Activated T-cell treated with anti-CD3 and anti-CD28 coated beads for 1 hour (primary cell): ENCODE data around the gene ATG10.
"Not testable (repeated sequence)": the region's sequence is repeated elsewhere in the genome, so short reads cannot be mapped to it uniquely, and the experiment has no call there.

Source experiments
- DNase-seq: peaks from one replicate; pipeline ENCODE4 v3.0.0-alpha.2; 2020; ENCODE audit warnings: low read depth

The ATG10 gene

DNA sequence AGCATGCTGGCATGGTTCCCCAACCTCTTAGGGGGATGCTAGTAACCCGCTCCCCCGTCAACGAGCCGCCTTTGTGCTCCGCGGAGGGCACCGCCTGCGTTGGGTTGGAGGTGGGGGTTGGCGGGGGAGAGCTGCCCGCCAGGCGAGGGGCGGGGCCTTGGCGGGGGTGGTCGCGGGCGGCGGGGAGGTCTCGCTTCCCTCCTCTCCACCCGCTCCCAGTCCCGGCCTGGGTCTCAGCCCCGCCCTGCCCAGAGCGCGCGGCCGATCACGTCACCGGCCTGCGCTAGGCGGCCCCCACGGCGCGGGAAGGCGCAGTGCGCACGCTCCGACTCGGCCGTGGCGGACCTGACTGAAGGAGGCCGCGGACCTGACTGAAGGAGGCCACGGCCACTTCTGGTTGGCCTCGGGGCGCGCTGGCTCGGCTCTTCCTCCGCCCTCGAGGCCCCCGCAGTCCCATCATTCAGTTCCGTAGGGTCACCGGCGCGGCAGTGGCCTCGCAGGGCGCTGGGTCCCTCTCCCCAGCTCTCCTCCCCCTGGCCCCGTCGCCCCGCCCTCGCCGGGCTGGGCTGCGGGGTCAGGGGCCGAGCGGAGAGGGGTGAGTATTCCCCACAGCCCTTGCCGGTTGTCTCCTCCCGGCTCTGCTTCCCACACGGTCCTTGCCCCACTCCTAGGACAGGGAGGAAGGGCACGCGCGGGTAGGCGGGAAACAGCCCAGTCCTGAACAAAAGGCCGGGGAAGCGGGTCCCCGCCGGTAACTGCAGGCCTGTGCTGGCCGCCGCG is at the start of gene ATG10:
Gene ATG10 (plus strand): TSS at position 312 of the 780 bp plus-strand sequence. CDS start 15,548 bp downstream, outside the sequence.
- peak; percentile 81 for DNase-seq

DNA sequence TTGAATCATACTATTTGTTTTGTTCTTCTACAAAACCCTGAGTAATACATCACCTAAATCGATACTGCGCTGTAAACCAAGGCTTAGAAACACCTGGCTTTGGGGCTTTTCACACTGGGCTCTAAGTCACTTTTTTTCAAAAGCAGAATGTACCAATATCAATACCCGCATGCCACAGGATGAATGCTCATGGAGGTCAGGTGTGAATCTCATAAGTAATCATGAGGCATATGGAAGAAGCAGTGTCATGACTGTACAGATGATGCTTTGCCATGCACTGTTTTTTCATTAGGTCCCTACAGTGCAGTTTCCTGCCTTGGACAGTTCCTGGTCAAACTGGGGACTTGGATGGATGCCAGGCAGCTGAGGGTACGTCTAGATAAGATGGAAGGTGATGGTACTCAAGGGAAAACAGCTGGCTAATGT is 49.0 kb upstream of the ATG10 start:
- DNase-seq = no peak

DNA sequence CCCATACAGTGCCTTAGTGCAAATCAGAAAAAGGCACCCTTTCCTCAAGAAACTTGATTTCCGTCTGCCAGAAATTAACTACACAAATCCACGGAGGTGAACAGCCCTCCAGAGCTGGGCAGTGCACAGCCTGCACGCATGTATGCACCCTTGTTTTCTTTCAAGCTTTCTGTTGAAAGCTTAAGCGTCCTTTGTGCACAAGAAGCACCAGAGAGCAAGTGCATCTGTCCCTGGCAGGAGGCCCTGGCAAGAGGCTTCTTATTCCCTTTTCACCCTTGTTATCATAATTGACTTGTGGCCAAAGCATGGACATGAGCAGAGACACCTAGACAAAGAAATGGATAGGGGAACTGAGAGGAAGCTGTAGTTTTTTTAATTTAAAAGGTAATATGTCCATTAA is 47.4 kb upstream of the ATG10 start:
- DNase-seq = no peak

DNA sequence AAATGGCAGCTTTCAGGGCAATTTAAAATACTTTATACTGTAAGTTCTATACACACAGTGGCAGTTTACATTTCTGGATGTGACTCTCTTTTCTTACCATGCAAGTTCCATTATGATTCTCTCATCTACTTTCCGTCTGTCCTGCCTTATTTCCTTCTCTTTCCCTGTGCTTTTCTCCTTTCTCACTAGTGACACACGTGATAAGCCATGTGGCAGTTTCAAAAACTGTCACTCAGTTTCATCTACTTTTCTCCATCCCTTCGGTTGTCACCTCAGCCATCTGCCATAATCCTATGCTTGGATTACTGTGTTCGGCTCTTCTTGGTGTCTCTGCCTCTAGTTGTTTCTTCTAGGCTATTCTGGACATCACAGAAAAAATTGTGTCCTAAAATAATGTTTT is 46.8 kb upstream of the ATG10 start:
- no peak for DNase-seq

DNA sequence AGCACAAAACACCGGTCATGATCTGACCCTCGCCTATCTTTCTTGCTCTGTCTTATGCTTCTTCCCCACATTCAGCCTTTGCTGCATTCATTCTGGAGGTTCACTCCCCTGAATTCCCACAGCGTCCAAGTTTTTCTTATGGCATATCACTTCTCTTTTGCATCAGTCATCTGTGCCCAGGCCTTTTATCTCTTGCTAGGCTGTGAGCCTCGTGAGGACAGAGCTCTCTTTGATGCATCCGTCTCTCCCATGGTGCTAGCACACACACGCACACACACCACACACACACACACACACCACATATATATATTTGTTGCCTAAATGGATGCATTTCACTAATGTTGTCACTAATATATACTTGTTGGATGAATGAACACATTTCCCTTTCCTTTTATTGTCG is 45.8 kb upstream of the ATG10 start:
- no peak for DNase-seq

DNA sequence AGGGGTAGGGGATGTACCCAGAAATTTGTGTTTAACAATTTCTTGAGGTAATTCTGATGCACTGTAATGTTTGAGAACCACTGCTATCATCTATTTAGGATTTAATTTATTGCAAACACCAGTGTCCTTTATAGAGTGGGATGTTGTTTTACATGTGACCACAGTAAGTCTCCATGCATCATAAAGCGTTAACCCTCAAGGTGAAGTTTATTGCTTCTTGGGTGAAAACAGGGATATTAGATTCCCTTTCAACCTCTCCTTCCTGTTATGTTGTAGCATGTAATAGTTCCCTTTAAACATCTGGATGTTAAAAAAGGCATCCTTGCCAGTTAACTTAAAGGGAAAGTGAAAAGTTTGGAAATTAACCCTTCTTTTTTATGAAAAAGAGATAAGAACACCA is 35.8 kb upstream of the ATG10 start:
- no peak for DNase-seq

DNA sequence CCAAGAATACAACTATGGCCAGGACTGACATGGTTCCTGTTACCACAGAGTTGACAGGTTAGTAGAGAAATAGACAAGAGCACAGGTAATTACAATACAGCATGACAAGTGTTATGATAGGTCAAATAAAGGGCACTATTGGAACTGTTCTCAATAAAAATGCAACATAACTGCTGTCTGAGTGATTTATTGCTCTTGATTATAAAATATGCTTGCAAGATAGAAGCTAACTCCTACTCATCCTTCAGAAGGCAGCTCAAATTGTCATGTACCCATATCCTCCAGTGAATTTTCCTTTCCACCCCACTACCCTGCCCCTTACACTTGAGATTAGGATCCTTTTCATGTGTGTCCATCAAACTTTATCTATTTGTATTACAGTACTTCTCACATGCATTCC is 35.1 kb upstream of the ATG10 start:
- DNase-seq = no peak

DNA sequence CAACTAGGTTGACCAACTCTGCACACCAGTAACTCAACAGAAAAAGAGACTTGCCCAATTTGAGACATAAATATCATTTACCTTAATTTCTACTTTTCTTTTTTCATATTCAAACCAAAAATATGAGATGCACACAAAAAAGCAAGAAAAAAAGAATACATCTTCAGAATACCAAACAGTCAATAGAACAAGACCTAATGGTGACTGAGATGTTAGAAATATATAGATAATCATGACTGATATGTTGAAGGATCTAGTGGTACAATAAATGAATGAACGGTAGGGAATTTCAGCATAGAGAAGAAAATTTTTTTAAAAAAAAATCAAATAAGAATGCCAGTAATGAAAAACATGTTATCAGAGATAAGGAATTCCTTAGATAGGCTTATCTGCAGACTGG is 29.1 kb upstream of the ATG10 start:
- no peak for DNase-seq

DNA sequence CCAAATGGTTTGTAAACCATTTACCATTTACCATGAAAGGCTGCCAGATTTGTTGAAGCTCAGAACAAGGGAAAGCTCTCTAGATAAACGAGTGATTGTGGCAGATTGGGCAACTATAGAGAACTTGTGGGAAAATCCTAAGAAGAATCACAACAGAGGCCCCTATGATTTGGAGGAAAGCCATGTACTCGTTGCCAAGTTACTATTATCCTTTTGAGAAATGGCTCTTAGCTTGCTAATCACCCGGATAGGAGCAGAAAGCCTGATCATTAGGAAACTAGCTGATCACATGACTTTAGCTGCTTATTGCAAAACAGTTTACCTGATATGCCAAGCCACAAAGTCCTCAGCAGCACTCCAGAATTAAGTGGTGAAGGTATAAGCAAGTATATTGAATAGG is 23.5 kb upstream of the ATG10 start:
- no peak for DNase-seq

DNA sequence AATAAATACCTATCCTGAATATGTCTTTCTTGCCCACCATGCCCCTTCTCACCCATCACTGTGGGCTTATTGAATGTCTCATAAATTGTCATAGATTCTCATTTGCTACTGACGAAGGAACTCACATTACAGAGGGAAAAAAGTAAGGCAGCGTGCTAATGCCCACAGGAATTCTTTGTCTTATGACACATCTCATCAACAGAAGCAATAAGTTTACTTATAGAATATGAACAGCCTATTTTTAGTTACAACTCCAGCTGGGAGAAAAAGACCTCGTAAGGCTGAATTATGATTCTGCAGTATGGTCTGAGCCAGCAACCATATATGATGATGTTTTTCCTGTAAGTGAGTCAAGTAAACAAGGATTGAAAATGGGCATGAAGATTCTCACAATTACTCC is 22.4 kb upstream of the ATG10 start:
- DNase-seq = no peak

DNA sequence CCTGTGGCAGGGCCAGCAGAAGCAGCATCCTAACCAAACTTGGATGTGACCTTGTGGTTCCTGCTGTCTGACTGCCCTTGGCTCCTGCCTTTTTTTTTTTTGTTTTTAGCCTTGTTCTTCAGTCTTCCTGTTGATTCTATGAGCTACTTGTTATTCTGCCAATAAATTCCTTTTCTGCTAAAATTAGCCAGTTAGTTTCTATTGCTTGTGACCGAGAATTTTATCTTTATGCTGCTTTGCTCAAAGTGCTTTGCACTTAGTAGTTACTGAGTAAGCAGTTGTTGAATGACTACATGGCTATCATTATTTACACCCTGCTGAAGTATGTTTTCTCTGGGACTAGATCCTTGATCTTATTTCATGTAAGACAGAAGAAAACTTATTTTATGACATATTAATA is 20.8 kb upstream of the ATG10 start:
- DNase-seq = no peak

DNA sequence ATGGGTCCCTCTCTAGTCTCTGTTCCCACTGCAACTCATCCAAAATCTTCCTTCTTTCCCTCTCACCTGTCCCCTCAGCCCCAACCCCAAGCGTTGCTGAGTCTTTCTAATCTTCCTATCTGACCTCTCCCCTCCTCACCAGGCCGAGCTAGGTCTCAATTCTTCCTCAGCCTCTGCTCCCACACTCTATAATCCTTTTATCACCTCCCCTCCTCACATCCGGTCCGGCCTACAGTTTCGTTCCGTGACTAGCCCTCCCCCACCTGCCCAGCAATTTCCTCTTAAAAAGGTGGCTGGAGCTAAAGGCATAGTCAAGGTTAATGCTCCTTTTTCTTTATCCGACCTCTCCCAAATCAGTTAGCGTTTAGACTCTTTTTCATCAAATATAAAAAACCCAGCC is 17.0 kb upstream of the ATG10 start:
- DNase-seq = not testable (repeated sequence)

DNA sequence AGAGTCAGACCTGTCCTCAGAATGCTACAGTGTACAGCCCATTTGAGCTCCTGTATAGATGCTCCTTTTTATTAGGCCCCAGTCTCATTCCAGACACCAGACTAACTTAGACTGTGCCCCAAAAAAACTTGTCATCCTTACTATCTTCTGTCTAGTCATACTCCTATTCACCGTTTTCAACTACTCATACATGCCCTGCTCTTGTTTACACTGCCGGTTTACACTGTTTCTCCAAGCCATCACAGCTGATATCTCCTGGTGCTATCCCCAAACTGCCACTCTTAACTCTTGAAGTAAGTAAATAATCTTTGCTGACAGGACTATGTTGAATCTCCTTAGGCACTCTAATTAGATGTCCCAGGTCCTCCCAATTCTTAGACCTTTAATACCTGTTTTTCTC is 13.7 kb upstream of the ATG10 start:
- DNase-seq = not testable (repeated sequence)

DNA sequence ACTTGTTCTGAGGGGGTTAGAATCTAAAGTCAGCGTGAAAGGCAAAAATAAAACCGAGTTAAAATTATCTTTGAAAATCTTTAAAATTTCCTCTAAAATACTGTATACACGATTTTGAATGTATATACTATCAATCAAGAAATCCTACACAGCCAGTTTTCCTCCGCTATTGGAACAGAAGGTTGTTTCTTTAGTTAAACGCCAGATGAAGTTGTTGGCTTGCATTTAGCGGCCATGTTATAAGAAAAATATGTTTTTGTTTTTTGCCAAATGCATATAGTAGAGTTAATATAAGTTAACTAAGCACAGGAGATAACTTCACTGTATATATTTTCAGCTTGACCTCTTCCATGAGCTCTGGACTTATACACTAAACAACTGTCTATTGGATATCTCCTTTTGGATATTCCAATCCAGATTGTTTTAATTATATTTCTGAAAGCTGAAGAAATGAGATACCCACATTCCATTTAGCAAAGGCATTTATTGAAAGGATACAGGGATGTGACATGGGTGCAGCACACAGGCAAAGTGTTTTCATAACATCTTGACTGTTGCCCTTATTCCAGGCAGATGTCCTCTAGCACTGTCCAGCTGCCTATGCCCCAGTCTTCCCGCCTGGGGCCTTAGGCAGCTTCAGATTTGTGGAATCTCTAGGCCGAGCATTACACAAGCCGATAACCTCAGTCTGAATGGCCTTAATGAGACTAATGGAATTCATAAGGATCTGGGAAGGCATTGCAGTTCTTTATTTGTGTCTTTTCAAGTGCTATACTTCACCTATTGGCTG is 10.0 kb upstream of the ATG10 start:
- DNase-seq = no peak

DNA sequence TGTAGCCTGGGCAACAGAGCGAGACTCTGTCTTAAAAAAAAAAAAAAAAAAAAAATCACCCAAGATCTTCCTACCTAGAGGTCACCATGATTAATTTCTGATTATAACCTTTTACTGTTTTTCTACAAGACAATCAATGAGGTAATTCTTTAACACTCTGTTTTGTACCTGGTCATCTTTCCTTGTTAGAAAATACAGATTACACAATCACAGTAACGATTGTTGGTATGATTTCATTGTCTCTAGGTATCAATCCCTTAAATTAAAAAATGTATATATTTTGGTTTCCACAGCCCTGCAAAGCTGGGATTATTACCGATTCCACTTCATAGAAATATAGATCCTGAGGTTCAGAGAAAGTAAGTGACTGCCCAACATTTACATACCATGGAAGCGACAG is 8.3 kb upstream of the ATG10 start:
- DNase-seq = no peak

DNA sequence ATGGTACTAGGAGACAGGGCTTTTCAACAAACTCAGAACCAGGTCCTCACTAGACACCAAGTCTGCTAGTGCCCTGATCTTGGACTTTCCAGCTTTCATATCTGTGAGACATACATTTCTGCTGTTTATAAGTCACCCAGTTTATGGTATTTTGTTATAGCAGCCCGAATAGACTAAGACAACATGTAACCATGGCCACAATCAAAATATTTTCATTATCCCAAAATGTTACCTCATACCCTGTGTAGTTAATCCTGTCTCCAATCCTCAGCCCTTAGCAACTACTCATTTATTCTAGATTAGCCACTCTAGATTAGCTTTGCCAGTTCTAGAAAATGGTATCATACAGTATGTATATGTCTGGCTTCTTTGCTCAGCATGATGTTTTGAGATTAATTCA is 6.3 kb upstream of the ATG10 start:
- no peak for DNase-seq

DNA sequence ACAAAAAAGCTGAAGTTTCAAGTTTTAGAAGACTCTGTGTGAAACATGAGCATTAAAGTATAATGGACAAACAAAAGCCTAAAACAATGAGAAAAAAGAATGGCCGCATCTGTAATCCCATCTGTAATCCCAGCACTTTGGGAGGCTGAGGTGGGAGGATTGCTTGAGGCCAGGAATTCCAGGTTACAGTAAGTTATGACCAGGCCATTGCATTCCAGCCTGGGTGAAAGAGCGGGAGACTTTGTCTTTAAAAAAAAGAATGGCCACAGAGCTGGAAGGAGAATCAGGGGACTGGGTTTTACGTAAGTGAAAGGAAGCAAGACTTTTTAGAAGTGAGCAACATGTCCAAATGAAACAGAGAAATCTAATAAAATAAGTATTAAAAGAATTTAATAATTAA is 2.6 kb upstream of the ATG10 start:
- no peak for DNase-seq

DNA sequence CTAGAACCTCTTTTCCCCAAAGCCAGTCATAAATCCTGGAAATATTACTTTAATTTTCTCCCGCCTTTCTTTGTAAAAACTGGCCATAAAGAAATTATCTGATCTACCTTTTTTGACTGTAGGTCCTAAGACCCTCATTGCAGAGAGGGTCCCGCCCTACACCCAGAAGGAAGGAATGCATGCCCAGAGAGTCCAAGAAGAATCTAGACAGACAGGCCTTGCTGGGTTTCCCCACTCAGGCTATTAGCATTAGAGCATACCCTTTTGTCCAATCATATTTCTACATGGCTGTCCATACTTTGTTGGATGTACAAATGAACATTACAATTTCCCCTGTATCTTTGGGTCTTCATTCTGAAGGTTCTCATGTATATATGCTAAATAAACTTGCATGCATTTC is 1.9 kb upstream of the ATG10 start:
- DNase-seq = no peak

DNA sequence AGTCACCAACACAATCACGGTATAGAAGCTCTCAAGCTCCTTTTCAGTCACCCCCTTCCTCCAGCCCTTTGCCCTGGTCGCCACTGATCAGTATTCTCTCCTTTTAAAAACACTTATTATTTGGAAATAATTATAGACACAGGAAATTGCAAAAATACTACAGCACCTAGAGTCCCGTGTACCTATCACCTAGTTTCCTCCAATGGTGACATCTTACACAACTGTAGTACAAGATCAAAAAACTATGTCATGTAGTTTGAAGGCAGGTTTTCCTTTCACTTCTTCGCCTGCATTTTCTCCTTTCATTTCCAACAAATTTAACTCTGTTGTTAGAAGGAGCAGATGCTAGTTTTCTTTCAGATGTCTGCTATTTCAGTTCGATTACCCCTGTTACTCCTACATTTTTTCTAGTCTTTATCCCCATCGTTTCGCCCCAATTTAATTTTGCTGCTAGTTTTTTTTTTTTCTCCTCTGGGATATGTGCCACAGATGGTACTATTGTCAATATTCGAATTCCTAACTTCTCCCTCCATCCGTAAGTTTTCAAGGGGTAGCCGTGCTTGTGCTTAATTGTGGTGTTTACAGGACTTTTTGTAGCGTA is 612 bp upstream of the ATG10 start:
- DNase-seq = no peak

DNA sequence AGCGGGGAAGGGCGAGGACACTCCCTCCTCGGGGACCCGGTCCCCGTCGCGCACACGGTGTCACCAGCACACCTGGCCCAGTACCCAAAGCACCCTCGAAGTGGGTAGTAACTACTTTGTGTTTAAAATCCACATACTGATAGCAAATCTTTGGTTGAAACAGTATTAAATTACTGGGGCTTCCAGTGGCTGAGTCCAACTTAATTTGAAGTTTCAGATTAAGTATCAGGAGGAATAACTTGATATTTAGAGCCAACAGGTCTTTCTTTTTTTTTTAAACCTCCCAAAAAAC is 615 bp downstream of the ATG10 start:
- no peak for DNase-seq

DNA sequence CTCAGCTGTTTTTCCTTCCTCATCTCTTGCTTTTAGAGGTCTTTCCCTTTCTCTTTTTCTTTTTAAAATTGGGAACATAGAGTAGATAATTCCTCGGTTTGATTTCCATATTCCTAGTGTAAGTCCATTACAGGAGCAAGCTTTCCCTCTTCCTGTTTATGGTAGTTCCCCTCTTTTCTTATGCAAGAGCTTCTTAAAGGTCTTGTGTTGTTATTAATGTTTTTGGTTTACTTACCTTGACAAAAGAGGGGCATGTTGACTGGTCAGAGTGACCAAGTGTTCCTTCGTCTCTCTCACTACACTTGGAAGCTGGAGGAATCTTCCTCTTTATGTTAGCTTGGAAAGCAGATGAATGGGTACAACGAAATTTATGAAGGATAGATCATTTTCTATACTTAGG is 8.3 kb downstream of the ATG10 start:
- DNase-seq = no peak

DNA sequence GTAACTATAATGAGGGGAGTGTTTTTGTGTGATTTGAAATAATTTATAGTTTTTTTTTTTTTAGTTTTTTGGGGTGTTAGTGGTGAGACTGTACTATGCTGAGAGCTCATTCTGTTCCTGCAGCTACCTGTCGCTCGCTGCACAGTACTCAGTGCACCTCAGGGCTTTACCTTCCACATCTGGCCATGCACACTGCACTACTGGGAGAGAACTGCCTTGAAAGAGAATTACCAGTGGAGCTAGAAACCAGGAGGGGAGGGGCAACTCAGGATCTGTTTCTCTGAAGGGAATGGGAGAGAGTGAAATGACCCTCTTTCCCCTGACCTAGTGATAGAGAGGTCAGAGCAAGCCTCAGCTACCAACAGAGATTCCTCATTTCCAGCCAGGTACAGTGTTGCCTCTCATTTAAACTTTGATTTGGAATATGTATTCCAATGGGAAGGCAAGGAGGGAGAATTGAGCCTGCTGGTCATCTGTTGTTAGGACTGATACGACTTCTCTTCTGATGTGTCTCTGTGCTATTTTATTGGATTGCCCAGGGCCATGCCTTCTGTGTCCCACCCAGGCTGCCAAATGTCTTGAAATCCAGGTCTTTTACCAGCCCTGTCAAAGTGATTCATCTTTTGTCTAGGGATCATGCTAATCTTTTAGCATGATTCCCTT is 8.9 kb downstream of the ATG10 start:
- no peak for DNase-seq

DNA sequence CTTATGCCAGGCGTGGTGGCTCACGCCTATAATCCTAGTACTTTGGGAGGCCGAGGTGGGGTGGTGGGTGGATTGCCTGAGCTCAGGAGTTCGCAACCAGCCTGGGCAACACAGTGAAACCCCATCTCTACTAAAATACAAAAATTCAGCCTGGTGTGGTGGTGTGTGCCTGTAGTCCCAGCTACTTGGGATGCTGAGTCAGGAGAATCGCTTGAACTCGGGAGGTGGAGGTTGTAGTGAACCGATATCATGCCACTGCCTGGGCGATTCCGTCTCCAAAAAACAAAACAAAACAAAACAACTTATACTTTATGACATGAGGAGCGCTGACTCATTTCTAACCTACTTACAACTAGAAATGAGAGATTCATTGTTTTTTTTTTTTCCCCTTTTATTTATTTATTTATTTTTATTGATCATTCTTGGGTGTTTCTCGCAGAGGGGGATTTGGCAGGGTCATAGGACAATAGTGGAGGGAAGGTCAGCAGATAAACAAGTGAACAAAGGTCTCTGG is 10.4 kb downstream of the ATG10 start:
- not testable (repeated sequence) for DNase-seq
